NCI-H2227 treated with DMSO at 0.1 percent for 48 hours (cell line): ENCODE measurements around the gene PTPN20.
"Not testable (repeated sequence)": the region's sequence is repeated elsewhere in the genome, so short reads cannot be mapped to it uniquely, and the experiment has no call there.

Experiments
- DNase-seq: peaks from one replicate; lab custom pipeline; 2025; lab: John Stamatoyannopoulos, UW

PTPN20 gene, protein sequence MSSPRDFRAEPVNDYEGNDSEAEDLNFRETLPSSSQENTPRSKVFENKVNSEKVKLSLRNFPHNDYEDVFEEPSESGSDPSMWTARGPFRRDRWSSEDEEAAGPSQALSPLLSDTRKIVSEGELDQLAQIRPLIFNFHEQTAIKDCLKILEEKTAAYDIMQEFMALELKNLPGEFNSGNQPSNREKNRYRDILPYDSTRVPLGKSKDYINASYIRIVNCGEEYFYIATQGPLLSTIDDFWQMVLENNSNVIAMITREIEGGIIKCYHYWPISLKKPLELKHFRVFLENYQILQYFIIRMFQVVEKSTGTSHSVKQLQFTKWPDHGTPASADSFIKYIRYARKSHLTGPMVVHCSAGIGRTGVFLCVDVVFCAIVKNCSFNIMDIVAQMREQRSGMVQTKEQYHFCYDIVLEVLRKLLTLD

GRCh38 chr10:46911144-46911876 lies at the start of gene PTPN20:
Gene PTPN20 (plus strand): TSS chr10:46911428. CDS start chr10:46932500, 21,072 bp downstream.
- DNase-seq = not testable (repeated sequence)

DNA sequence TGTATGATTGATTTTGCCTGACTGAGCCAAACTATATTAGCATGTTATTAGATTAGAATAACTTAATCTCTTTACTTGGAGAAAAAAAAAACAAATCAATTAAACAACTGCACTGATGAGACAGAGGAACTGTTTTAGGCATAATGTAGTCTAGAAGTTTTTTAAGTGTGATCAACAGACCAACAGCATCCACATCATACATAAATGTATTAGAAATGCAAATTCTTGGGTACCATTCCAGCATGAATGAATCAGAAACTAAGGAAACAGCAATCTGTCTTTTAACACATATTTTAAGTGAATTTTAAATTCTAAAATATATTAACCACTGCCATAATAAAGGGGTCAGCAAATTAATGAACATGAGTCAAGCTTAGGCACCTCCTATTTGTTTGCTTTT lies 41.5 kb upstream of the PTPN20 start:
- not testable (repeated sequence) for DNase-seq

GRCh38 chr10:46871583-46871982 lies 39.6 kb upstream of the PTPN20 start:
- DNase-seq = not testable (repeated sequence)

DNA sequence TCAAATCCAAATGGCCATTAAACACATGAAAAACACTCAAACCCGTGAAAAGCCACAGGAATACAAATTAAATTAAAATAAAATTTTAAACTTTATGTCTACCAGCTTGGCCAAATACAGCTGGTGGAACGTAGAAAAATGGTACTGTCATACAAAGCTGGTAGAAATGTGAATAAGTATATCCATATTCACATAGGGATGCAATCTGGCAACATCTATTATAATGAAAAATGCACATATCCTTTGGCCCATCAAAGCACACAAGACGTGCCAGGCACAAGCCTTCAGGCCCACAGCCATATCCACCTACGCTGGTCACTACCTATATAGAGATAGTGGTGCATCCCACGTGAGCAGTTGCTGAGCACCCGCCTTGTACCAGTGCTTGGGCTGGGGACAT lies 35.9 kb upstream of the PTPN20 start:
- DNase-seq = not testable (repeated sequence)

GRCh38 chr10:46876773-46877172 lies 34.5 kb upstream of the PTPN20 start:
- DNase-seq = not testable (repeated sequence)

DNA sequence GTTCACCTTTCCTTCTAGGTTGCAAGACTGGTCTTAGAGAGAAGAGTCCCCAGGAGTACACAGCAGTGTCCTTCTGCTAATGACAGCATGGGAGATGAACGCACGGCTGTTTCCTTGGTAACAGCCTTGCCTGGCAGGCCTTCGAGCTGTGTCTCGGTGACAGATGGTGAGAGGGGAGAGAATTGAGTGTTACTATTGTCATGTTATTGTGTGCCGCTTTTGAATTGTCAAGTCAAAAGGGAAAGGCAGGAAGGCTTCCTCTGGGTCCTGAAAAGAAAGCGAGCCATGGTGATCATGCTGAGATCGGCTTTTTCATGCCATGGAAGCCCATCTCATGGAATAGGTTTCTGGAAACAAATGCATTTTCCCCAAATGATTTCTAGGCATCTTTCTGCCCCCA lies 32.5 kb upstream of the PTPN20 start:
- peak; percentile 4 for DNase-seq

GRCh38 chr10:46890813-46891611 lies 20.2 kb upstream of the PTPN20 start:
- DNase-seq = not testable (repeated sequence)

GRCh38 chr10:46896762-46897692 lies 14.2 kb upstream of the PTPN20 start:
- DNase-seq = not testable (repeated sequence)

DNA sequence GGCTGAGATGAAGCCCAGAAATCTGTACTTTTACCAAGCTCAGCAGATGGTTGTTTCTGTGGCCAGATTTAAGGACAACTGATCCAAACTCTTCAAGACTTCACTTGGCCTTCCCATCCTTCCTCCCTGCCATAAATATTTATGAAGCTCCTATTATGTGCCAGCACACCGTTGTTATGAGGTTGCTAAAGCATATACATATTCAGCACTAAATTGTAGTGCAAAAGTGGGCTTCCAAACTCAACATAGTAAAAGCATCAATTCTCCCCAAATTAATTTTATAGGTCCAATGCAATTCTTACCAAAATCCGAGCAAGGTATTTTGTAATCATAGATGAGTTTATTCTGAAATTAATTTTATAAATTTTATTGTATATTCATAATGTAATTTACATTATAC lies 10.0 kb upstream of the PTPN20 start:
- DNase-seq = not testable (repeated sequence)

- DNase-seq = not testable (repeated sequence)
Measured at GRCh38 chr10:46903874-46904273, 7.4 kb upstream of the PTPN20 start.

DNA sequence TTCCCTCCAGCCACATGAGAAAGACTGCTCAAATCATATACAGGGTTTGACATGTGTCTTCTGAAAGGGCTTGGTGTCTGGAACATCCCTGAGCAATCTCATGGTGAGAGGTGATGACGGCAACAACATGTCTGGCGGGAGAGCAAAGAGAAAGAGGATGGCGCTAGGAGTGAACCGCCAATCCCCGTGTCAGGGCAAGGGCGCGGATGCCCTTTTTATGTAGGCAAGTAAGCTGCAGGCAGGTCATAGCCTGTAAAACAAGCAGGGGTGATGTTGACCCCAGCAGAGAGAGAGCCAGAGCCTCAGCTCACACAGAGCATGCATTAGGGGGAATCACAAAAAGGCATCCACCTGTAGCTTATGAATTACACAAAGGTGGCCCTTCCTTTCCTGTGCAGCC lies 4.9 kb upstream of the PTPN20 start:
- DNase-seq = not testable (repeated sequence)

GRCh38 chr10:46907185-46908117 lies 3.8 kb upstream of the PTPN20 start:
- DNase-seq = not testable (repeated sequence)

- DNase-seq = not testable (repeated sequence)
Measured at GRCh38 chr10:46922498-46922897, 11.3 kb downstream of the PTPN20 start.

DNA sequence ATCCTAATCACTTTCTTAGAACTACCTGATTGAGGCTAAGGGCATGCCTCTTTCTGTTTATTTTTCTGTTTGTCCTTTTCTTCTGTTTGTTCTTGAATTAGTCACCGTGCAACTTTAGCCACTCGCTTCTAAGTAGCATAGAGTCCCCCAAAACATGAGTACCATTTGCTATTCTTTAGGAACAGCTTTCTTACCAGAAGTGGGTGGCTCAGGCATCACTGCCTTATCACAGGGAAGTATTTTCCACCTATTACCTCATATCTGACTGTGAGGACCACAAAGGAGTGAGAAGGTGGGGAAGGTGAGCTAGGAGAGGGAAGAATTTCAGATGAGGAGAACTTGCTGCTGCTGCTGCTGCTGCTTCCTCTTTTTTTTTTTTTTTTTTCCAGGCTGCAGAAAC lies 13.9 kb downstream of the PTPN20 start:
- not testable (repeated sequence) for DNase-seq

DNA sequence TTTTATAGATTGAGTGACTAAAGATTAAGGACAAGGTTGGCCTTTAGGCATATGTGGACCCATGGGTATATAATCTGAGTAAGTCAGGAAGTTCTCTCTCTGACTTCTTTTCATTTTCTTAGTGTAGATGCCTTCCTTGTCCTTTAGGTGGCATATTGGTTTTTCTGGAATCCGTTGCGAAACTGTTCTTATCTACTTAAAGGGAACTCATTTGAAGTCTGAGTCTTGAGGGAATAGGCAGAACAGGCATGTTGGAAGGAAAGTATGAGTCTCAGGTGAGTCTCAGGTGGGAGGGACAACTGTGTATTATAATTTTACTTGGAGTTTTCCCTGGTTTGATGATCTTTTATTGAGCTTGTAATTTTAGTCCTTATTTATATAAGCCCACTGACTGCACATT lies 14.6 kb downstream of the PTPN20 start:
- DNase-seq = not testable (repeated sequence)

GRCh38 chr10:46928810-46929209 lies 17.6 kb downstream of the PTPN20 start:
- not testable (repeated sequence) for DNase-seq

- not testable (repeated sequence) for DNase-seq
Measured at GRCh38 chr10:46932383-46932782, 21.2 kb downstream of the PTPN20 start.

GRCh38 chr10:46941091-46941490 lies 29.9 kb downstream of the PTPN20 start:
- DNase-seq = not testable (repeated sequence)

DNA sequence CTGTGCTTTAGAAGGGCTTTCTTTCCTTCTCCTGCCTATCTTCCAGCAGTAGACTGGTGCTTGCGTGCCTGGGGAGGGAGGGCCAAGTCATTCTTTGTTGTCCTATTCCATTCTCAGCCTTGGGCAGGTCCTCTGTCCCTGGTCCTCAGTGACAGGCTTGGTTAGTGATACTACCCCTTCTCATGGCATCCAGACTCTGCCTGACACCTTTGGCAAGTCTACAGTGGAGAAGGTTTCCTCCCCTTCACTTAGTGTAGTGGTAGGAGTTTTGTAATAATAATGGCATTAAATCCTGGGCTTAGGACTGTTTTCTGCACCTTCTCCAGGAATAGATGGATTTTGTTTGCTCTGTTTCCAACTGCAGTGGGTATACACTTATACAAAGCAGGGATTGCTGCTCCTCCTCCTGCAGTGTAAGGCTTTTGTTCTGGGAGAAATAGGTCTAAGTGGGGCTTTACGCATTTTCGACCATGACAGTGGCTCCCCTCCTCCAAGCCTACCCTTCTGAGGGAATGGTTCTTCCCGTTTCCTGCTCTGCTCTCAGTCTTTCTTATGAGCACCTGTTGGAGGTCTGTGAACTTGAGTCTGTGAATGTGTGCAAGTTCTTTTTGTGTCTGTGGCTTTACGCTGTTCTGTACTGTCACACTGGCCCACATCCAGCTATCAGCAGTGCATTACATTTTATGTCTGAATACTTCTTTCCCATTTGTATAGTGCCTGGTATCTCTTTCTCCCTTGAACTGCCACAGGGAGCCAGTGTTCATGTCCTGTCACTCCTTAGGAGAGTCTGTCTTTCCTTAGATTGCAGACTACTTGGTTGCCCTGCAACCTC lies 37.7 kb downstream of the PTPN20 start:
- not testable (repeated sequence) for DNase-seq
